ENCODE data around the gene PLAC1.

Gene PLAC1

DNA sequence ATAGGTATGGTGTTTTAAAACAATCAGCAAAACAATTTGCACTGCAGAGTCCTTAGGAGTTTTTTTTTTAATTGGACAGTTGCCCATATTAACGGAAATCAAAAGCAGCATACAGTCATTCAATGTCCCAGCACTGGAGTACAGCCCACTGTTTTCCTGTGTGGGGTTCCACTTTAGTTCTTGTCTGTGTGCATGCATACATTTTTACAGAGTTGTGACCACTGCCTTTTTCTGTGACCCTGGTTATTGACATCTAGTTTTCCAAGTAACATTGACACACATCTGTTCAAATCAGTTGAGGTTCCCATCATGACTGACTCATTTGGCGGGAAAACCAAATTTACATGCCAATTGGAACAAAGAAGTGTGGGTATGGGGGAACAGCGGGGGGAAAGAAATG, 115.0 kb downstream of the PLAC1 start:
- DNase-seq (ENCODE audit: low read depth, low spot score) = no peak

DNA sequence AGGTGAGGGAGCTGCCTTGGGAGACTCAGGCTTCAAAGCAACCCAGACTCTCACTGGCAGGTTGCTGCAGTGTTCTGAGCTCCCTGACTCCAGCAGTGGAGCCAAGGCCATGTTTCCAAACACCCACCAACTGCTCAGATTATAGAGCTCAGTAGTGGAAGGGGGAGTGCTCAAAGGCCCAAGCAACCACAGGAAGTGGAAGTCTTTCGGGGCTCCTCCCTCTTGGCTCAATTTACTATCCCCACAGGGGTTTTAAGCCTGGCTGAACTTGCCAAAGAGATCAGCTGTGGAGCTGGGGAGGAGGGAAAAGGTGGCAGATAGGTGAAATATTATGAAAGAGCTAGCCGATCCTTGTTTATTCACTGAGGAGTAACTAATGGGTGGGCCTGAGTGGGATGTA, 115.8 kb downstream of the PLAC1 start:
- DNase-seq (ENCODE audit: low read depth, low spot score) = no peak

DNA sequence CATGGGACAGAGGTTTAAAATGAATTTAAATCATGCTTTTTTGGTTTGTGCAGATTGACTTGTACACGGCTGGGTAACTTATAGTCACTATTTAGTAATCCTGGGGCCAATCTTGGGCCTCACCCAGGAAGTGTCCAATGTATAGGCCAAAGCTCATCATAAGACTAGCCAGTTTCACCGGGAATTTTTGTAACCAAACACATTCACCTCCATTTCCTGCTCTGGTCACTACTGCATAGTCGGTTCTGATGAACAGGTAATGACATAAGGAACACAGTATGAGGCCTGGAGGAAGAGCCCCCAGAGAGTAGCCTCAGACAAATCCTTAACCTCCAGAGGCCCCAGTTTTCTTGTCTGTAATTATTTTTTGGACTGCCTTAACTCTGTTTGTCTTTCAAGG, 116.4 kb downstream of the PLAC1 start:
- no peak for DNase-seq (ENCODE audit: low read depth, low spot score)

DNA sequence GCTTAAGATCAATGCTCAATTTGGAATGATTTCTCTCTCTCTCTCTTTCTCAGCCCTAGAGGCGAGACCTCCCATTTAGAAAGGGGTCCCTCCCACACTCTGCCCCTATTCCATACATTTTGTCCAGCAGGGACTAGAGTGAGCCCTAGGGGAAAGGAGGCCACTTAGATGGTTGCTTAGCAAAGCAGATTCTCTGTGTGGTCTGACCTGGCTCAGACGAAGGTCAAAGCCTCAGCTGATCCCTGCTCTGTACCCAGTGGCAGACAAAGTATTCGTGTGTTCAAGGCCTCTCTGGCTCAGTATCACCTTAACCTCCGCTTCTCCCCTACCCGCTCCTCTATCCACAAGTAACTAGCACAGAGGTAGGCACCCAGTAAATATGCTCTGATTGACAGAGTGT, 120.0 kb downstream of the PLAC1 start:
- DNase-seq (ENCODE audit: low read depth, low spot score) = no peak

DNA sequence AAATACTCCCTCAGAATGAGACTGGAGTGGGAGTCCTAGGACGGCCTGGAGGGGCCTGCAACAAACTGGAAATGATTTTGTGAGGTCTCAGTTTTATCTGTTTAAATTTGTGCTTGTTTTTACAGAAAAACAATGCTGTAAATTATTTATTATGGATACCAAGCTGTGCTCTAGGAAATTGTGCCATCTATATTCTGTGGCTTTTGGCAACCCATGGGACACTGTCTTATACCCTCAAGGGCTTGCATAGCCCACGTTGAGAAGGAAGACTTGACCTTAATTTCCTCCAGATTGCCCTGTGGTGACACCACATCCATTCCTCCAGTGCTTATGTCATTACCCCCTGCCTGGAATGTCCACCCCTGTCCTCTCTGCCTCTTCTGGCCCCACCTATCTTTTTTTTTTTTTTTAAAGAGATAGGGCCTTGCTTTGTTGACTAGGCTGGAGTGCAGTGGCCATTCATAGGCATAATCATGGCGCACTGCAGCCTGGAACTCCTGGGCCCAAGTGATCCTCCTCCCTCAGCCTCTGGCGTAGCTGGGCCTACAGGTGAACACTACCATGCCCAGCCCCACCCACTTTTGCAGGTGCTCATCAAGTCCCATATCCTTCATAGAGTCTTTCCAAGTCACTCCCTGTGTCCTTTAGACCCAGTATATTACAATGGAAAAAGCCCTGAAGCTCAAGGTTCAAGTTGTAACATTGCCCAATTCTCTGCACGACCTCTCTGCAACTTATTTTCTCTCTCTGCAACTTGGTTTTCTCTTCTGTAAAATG, 120.9 kb downstream of the PLAC1 start:
- DNase-seq (ENCODE audit: low read depth, low spot score) = no peak

DNA sequence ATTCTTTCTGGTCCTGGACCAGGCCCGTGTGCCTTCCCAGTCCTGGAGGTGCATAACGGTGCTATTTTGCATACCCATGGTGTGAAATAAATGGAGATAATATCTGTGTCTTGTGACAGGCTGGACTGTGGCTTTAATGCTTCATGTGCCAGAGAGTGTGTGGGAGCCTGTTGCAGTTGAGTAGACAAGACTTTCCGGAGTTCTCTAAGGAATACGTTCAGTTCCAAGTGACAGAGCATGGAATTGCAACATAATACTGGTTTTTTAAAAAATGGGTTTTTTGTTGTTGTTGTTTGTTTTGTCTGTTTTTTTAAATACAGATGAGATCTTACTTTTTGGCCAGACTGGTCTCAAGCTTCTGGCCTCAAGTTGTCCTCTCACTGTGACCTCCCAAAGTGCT, 124.3 kb downstream of the PLAC1 start:
- DNase-seq (ENCODE audit: low read depth, low spot score) = no peak

DNA sequence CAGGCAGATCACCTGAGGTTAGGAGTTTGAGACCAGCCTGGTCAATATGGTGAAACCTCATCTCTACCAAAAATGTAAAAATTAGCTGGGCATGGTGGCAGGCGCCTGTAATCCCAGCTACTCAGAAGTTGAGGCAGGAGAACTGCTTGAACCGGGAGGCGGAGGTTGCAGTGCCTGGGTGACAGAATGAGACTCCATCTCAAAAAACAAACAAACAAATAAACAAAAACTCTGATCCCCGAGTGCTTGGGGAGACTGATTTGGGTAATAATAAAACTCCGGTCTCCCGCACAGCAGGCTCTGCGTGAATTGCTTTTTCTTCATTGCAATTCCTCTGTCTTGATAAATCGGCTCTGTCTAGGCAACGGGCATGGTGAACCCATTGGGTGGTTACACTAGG, 124.9 kb downstream of the PLAC1 start:
- no peak for DNase-seq (ENCODE audit: low read depth, low spot score)

DNA sequence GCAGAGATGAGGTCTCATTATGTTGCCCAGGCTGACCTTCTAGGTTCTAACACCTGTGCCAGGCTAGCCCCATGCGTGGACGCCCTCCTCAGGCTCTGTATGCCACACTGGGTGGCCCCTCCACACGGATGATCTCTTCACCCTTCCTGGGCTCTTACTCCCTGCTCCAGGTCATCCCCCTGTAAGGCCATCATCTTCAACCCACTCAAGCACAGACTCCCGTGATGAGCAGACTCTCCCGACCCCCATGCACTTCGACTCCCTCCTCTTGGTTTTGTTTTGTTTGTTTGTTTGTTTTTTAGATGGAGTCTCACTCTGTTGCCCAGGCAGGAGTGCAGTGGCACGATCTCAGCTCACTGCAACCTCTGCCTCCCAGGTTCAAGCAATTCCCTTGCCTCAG, 127.4 kb downstream of the PLAC1 start:
- DNase-seq (ENCODE audit: low read depth, low spot score) = no peak

DNA sequence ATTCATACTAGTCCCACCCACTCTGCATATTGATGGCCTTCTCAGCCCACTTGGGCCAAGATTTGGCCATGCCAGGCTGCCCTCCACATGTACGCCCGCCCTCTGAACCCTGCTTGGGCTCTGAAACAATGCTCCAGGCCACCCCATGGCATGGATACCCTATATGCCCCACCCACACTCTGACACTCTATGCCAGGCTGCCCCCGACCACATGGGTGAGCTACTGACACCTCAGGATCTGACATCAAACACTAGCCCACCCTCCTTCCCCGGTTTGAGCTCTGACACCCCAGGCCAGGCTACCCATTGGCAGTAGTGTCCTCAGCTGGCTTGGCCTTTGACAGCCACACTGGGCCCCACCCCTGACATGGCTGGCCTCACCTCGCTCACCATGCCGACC, 128.8 kb downstream of the PLAC1 start:
- no peak for DNase-seq (ENCODE audit: low read depth, low spot score)

DNA sequence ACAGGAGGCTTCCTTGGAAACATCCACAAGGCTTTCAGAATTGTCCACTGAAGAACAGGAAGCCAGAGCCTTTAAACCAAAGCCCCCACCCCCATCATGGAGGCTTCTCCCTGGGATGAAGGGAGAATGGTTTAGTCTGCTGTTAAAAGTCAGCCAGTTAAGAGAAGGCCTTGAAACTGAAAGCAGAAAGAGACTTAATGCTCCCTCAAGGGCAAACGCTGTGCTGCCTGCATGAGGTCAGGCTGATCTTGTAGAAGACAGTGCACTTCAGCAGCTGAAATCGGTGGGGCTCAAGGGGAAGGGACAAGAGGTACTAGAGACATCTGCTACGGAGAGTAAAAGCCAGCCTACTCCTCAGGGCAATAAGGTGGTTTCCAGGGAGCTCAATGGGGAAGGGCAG, 129.3 kb downstream of the PLAC1 start:
- no peak for DNase-seq (ENCODE audit: low read depth, low spot score)

DNA sequence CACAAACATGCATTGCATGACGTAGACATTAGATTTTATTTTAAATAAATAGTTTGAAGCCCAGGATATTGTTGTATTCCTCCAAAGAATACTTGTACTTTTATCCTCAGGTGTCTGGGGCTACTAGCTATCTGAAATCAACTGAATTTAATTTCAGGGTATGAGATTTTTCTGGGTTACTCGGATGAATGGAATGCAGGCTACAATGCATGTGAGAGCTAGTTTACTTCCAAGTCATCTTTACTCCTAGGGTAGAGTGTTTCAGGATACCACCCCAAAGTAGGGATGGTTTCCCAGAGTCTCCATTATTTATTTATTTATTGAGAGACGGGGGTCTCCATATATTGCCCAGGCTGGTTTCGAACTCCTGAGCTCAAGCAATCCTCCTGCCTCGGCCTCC, 131.9 kb downstream of the PLAC1 start:
- no peak for DNase-seq (ENCODE audit: low read depth, low spot score)

DNA sequence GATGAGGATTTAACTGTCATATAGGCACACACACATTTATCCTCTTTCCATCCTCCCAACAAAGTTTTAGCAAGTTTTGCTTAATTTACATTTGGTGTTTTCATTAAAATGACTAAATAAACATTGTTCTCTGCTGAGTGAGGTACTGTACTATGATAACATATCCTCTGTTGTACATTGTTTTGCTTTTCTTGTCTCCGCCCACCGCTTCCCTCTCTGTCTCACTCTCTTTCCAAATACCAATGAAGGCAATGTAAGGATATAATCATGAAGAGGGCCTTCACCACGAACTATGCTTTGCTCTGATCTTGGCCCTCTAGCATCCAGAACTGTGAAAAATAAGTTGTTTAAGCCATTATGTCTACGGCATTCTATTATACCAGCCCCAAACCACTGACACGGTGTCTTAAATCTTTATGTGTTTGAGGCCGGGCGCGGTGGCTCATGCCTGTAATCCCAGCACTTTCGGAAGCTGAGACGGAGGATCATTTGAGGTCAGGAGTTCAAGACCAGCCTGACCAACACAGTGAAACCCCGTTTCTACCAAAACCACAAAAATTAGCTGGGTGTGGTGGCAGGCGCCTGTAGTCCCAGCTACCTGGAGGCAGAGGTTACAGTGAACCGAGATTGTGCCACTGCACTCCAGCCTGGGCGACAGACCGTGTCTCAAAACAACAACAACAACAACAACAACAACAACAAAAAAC, 133.0 kb downstream of the PLAC1 start:
- DNase-seq (ENCODE audit: low read depth, low spot score) = no peak

DNA sequence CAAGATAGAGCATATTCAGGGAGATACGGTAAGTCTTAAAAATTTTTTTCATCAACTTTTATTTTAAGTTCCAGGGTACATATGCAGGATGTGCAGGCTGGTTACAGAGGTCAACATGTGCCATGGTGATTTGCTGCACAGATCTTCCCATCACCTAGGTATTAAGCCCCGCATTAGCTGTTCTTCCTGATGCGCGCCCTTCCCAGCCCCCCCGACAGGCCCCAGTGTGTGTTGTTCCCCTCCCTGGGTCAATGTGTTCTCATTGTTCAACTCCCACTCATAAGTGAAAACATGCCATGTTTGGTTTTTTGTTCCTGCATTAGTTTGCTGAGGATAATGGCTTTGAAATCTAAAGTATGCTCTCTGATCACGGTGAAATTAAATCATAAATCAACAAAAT, 134.1 kb downstream of the PLAC1 start:
- no peak for DNase-seq (ENCODE audit: low read depth, low spot score)

DNA sequence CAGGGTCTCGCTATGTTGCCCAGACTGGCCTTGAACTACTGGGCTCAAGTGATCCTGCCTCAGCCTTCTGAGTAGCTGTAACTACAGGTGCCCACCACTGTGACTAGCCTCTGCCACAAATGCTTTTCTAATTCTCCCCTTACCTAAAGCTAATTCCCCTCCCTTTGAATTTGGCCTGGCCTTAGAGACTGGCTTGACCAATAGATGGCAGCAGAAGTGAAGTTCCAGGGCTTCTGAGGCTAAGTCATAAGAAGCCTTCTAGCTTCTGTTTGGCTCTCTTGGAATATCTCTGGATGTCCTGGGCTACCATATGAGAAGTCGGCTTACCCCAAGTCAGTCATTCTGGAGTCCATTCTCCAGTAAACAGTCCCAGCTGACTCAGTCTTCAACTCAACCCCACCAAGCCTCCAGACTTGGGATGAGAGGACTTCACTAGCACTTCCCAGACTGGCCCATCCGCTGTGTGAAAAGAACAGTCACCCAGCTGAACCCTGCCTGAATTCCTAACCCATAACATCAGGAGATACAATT, 137.3 kb downstream of the PLAC1 start:
- no peak for DNase-seq (ENCODE audit: low read depth, low spot score)
